NCI-H2196 (cell line): ENCODE data around the gene AHRR.

Experiments
- DNase-seq: peaks from one replicate; lab custom pipeline; 2025; ENCODE audit not compliant: unreplicated experiment; lab: John Stamatoyannopoulos, UW

Gene AHRR

DNA sequence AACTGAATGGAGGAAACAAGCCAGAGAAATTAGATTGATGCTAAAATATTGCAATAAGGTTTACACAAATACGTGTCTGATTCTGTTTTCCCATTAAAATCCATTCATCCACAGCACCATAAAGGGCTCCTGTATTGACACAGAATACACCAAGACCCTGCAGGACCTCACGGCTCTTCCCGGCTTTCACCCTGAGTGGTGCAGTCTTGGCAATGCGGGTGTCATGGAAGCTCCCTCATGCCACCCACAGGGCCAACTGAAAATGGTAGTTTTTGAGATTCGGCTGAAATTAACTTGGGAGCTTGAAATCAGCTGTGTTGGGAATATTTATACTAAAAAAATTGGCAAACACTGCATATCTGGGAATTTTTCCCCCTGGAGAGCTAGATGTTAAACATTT lies 104.2 kb downstream of the AHRR start:
- peak; percentile 18 for DNase-seq

- no peak for DNase-seq
Observed at GRCh38 chr5:426392-426976, 105.0 kb downstream of the AHRR start.

GRCh38 chr5:427415-428087 lies 106.0 kb downstream of the AHRR start:
- no peak for DNase-seq

DNA sequence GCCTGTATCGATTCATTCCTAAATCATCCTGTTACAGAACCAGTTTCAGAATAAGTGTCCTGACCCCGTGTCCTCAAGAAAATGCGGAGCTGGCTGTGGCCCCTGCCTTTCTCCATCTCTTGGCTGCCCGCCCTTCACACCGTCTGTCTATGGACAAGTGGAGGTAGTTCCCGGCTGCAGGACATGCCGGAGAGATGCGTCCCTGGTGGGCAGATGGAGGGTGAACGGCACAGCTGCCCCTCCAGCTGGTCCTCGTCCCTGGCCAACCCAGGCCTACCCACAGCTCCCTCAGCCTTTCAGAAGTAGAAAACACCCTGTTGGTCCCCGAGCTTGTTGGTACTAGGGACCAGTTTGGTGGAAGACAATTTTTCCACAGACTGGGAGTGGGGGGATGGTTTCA lies 106.7 kb downstream of the AHRR start:
- DNase-seq, result no peak

DNA sequence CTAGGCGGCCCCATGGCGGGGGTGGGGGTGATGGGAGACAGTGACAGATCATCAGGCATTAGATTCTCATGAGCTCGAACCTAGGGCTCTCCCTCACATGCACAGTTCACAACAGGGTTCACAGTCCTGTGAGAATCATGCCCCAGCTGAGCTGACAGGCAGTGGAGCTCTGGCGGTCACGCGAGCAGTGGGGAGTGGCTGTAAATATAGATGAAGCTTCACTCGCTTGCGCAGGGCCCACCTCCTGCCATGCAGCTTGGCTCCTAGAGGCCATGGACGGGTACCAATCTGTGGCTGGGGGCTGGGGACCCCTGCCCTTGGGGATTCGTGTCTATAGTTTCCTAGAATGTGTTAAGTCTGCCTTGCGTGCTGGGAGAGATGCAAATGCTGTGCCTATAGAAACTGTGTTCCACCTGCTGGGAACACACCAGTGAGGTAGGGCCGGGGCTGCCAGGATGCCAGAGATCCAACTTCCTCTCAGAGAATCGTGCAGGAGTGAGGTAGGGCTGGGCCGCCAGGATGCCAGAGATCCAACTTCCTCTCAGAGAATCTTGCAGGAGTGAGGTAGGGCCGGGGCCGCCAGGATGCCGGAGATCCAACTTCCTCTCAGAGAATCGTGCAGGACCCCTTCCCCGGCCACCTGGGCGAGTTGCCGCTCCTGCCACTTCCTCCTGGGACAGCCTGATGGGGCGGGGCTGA lies 107.4 kb downstream of the AHRR start:
- no peak for DNase-seq

- DNase-seq, result no peak
Observed at GRCh38 chr5:429453-430188, 108.1 kb downstream of the AHRR start.

DNA sequence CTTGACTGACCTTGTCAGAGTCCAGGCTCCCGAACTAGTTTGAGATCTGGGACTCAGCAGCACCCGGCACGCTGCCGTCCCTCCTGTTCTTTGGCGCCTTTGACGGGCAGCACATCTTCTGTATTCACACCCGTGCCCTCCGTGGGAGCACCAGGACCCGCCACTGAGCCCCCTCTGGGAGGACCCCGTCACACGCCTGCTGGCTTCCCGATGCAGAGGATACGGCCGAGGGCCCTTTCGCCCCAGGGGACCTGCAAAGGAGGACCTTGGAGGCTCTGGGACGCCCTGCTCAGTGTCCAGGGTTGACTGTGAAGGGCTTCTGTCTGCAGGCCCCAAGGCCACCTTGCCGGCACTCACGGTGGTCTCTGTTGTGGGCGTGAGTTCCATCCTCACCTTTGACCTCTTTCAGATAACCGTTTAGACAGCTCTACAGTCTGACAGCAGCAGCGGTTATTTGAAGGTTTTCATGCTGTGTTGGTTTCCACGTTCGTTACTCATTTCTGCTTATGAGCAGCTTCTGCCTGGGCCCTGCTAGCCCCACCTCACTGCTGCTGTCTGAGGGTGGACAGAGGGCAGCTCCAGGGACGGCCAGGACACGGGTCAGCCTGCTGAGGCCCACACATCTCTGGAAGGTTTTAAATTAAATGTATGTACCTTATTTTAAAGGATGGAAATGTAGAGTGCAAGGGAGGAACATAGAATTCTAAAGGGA lies 108.9 kb downstream of the AHRR start:
- no peak for DNase-seq

DNA sequence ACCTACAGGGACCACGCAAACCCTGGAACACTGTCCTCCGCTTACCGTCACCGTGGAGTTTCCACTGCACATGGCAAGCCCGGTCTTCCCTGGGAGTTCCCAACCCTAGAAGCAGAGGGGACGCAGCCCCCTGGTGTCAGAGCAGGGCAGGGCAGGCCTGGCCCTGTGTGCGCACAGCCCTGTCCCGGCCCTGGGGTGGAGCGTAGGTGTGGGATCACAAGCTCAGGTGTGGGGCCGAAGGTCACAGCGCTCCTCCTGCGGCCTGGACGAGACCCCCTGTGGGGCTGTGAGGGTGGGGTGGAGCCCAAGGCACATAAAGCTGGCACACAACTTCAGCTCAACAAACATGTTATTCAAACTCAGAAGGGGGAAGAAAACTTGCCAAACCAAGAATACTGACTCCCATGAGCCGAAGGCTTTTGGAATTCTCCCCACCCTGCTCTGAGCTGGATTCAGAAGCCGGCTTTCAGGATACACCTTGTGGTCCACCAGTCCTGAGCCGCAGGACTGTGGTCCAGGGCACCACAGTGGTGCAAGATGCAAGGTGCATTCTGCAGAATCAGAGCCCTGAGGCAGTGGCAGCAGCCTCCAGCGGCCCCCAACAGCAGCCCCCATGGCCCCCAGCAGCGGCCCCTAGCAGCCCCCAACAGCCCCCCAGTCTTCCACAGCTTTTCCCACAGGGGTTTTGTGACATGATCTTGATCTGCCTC lies 109.6 kb downstream of the AHRR start:
- peak; percentile 45 for DNase-seq

GRCh38 chr5:431711-432050 lies 110.2 kb downstream of the AHRR start:
- DNase-seq, result no peak

- no peak for DNase-seq
Observed at GRCh38 chr5:432201-432927, 110.8 kb downstream of the AHRR start.

GRCh38 chr5:432928-433791 lies 111.6 kb downstream of the AHRR start:
- no peak for DNase-seq

DNA sequence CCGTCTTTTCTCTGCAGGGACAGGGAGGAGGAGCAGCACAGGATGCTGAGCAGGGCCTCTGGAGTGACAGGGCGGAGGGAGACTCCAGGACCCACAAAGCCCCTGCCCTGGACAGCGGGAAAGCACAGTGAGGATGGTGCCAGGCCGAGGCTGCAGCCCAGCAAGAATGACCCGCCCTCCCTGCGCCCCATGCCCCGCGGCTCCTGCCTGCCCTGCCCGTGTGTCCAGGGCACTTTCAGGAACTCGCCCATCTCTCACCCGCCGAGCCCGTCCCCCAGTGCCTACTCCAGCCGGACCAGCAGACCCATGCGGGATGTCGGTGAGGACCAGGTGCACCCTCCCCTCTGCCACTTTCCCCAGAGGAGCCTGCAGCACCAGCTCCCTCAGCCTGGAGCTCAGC lies 112.3 kb downstream of the AHRR start:
- no peak for DNase-seq

GRCh38 chr5:434443-435146 lies 113.1 kb downstream of the AHRR start:
- no peak for DNase-seq

DNA sequence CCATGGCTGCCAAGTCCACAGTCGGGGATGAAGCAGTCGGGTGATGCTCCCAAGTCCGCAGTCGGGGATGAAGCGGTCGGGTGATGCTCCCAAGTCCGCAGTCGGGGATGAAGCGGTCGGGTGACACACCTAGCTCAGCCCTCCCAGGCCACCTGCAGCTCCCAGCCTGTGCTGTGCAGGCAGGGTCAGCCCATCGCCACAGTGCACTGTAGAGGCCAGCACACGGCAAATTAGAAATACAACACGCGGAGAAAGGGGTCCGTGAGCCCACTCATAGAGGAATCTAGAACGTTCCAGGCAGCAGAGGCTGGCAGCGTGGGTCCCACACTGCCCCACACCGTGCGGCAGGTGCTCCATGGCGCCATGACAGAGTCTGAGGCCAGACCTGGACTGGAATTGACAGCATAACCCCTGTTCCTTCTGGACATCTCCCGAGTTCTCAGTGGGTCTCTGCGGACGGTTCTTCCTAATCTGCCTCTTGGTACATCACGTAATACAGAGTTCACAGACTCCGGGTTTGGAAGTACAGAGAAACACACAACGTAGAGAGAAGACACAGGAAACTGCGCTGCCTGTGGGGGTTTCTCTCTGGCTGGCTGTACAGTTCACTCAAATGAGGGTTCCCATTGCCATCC lies 113.8 kb downstream of the AHRR start:
- DNase-seq, result no peak

GRCh38 chr5:435961-436640 lies 114.6 kb downstream of the AHRR start:
- DNase-seq, result peak; percentile 38

- DNase-seq, result no peak
Observed at GRCh38 chr5:436641-436975, 115.1 kb downstream of the AHRR start.

DNA sequence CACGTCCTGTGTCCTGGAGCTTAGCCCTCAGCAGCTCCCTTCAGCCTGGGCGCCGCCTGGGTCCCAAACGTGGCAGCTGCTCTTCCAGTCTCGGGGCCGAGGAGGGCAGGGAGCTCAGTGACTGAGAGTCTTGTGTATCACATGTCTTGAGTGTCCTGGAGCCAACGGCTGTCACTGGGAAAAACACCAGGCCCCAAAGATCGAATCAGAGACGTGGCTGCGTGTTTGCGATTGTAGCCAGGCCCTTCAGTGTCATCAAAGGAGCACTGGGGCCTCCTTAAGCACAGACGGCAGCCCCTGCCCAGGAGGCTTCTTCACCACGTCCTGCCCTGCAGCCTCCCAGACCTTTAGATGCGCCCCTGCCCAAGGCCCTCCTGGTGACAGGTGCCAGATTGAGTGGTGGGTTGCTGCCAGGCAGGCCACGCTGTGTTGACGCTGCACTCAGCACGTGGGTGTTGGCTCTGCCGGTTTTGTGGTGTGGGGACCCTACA lies 115.8 kb downstream of the AHRR start:
- no peak for DNase-seq
